ENCODE measurements around the gene SFTPA1. TPM values are rescaled to one million over a fixed set of nuclear protein-coding genes. Genes with fewer than 3 reads are reported as not detected.
"Not testable (repeated sequence)": the region's sequence is repeated elsewhere in the genome, so short reads cannot be mapped to it uniquely, and the experiment has no call there.

Gene SFTPA1
- total RNA-seq, 4 donors from 2014 or later = 0.95 TPM; not detected in 3

- Histone ChIP-seq H3K4me3 (no peak overlapping the region), H3K4me1 (no peaks in the 10 kb centered on the region), H3K36me3 (no peaks in the 10 kb centered on the region)
Observed at GRCh38 chr10:79615577-79615976, 4.8 kb downstream of the SFTPA1 start.

GRCh38 chr10:79616164-79616563 lies 5.4 kb downstream of the SFTPA1 start:
- intact Hi-C loops (cut with DNase I; ENCODE audit: low total_unique reads) = no loop called here
- H3K27me3 ChIP-seq = no peaks in the 10 kb centered on the region
- H3K4me1 ChIP-seq = no peaks in the 10 kb centered on the region
- no peak for TF ChIP-seq POLR2A (IDR thresholded peaks at IDR 0.05)
- TF ChIP-seq, protein P1, sequence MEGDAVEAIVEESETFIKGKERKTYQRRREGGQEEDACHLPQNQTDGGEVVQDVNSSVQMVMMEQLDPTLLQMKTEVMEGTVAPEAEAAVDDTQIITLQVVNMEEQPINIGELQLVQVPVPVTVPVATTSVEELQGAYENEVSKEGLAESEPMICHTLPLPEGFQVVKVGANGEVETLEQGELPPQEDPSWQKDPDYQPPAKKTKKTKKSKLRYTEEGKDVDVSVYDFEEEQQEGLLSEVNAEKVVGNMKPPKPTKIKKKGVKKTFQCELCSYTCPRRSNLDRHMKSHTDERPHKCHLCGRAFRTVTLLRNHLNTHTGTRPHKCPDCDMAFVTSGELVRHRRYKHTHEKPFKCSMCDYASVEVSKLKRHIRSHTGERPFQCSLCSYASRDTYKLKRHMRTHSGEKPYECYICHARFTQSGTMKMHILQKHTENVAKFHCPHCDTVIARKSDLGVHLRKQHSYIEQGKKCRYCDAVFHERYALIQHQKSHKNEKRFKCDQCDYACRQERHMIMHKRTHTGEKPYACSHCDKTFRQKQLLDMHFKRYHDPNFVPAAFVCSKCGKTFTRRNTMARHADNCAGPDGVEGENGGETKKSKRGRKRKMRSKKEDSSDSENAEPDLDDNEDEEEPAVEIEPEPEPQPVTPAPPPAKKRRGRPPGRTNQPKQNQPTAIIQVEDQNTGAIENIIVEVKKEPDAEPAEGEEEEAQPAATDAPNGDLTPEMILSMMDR (IDR thresholded peaks at IDR 0.05) = no peak
- no peak for DNase-seq
- no peaks in the 10 kb centered on the region for H3K36me3 ChIP-seq
- no peak overlapping the region for H3K27ac ChIP-seq
- H3K9me3 ChIP-seq = no peaks in the 10 kb centered on the region
- no peak overlapping the region for H3K4me3 ChIP-seq

More at GRCh38 chr10:79615577-79615976, 4.8 kb downstream of the SFTPA1 start:
- intact Hi-C loops (cut with DNase I; ENCODE audit: low total_unique reads) = no loop called here
- H3K9me3 ChIP-seq = no peaks in the 10 kb centered on the region
- no peak for TF ChIP-seq POLR2A (IDR thresholded peaks at IDR 0.05)
- TF ChIP-seq, protein P1 (IDR thresholded peaks at IDR 0.05) = no peak
- no peak for DNase-seq
- no peaks in the 10 kb centered on the region for H3K27me3 ChIP-seq
- no peak overlapping the region for H3K27ac ChIP-seq

- H3K4me1 ChIP-seq; H3K36me3 ChIP-seq; H3K4me3 ChIP-seq; intact Hi-C loops (cut with DNase I; ENCODE audit: low total_unique reads); H3K27me3 ChIP-seq; H3K27ac ChIP-seq; DNase-seq; H3K9me3 ChIP-seq: not testable (repeated sequence)
Observed at GRCh38 chr10:79623663-79624062, 12.9 kb downstream of the SFTPA1 start.

GRCh38 chr10:79627075-79627474 lies 16.3 kb downstream of the SFTPA1 start:
- intact Hi-C loops (cut with DNase I; ENCODE audit: low total_unique reads) = no loop called here
- Histone ChIP-seq H3K4me1 (no peaks in the 10 kb centered on the region), H3K27me3 (no peaks in the 10 kb centered on the region), H3K9me3 (no peaks in the 10 kb centered on the region), H3K36me3 (no peaks in the 10 kb centered on the region), H3K4me3 (no peak overlapping the region), H3K27ac (no peak overlapping the region)
- TF ChIP-seq, protein P1 (IDR thresholded peaks at IDR 0.05) = no peak
- no peak for TF ChIP-seq POLR2A (IDR thresholded peaks at IDR 0.05)
- no peak for DNase-seq

GRCh38 chr10:79628083-79628482 lies 17.3 kb downstream of the SFTPA1 start:
- TF ChIP-seq, protein P1 (IDR thresholded peaks at IDR 0.05) = no peak
- no peak for TF ChIP-seq POLR2A (IDR thresholded peaks at IDR 0.05)

More at GRCh38 chr10:79628083-79628482, 17.3 kb downstream of the SFTPA1 start:
- no peaks in the 10 kb centered on the region for H3K9me3 ChIP-seq
- no peak overlapping the region for H3K27ac ChIP-seq
- H3K36me3 ChIP-seq = no peaks in the 10 kb centered on the region
- no peak for DNase-seq
- H3K4me1 ChIP-seq = no peaks in the 10 kb centered on the region
- H3K4me3 ChIP-seq = no peak overlapping the region
- intact Hi-C loops (cut with DNase I; ENCODE audit: low total_unique reads) = no loop called here
- H3K27me3 ChIP-seq = no peaks in the 10 kb centered on the region

Data from uterus (tissue), 4 donors.